ENCODE results near the gene MYOF.

GRCh38 chr10:93491602-93492121 is 9.5 kb upstream of the MYOF start:
- TF ChIP-seq CTCF (IDR thresholded peaks at IDR 0.05) (no peak), POLR2A (IDR thresholded peaks at IDR 0.05) (no peak)
